Karpas-422 (cell line): ENCODE measurements around the gene MTARC2. TPM values are rescaled to one million over a fixed set of nuclear protein-coding genes. Genes with fewer than 3 reads are reported as not detected.

Experiments
- DNase-seq: peaks from one replicate; pipeline ENCODE4 v3.0.0-alpha.2; 2015
- H2AFZ ChIP-seq: fragments of 200-600 bp; sonication (generic); 2 replicates; pipeline ENCODE4 v1.6.1; 2014; ENCODE audit warnings: antibody characterized with exemption, low read length, mixed read lengths
- H3K27ac ChIP-seq: fragments of 200-600 bp; sonication (generic); 2 replicates; pipeline ENCODE4 v1.5.1; 2014; ENCODE audit warnings: mild to moderate bottlenecking, low read length, moderate library complexity
- H3K27me3 ChIP-seq: fragments of 200-600 bp; sonication (generic); 2 replicates; pipeline ENCODE4 v1.6.1; 2014; ENCODE audit warnings: low read length, mixed read lengths
- H3K36me3 ChIP-seq: fragments of 200-600 bp; sonication (generic); 2 replicates; pipeline ENCODE4 v1.6.1; 2014; ENCODE audit warnings: low read length, mixed read lengths; ENCODE audit not compliant: insufficient read depth
- H3K4me1 ChIP-seq: fragments of 200-600 bp; sonication (generic); 2 replicates; pipeline ENCODE4 v1.6.1; 2014; ENCODE audit warnings: mild to moderate bottlenecking, low read length, mixed read lengths
- H3K4me2 ChIP-seq: fragments of 200-600 bp; sonication (generic); 2 replicates; pipeline ENCODE4 v1.6.1; 2014; ENCODE audit warnings: low read length, low read depth, mild to moderate bottlenecking; ENCODE audit not compliant: poor library complexity, severe bottlenecking
- H3K4me3 ChIP-seq: fragments of 200-600 bp; sonication (generic); 2 replicates; pipeline ENCODE4 v1.5.1; 2014; ENCODE audit warnings: mild to moderate bottlenecking, antibody characterized with exemption, low read length, mixed read lengths
- H3K79me2 ChIP-seq: fragments of 200-600 bp; sonication (generic); 2 replicates; pipeline ENCODE4 v1.6.1; 2014; ENCODE audit warnings: mild to moderate bottlenecking, low read length, mixed read lengths
- H3K9ac ChIP-seq: fragments of 200-600 bp; sonication (generic); 2 replicates; pipeline ENCODE4 v1.6.0; 2014; ENCODE audit warnings: low read length
- H3K9me2 ChIP-seq: fragments of 200-600 bp; sonication (generic), shearing (Covaris generic); replicated peaks from 2 replicates; pipeline ENCODE4 v1.6.0; 2014; ENCODE audit warnings: mild to moderate bottlenecking, low read length, moderate library complexity; ENCODE audit not compliant: insufficient read depth
- H3K9me3 ChIP-seq: fragments of 300-700, 200-600 bp; sonication (generic); 2 replicates; pipeline ENCODE4 v1.6.1; 2014; ENCODE audit warnings: low read length, mixed read lengths
- H4K20me1 ChIP-seq: fragments of 200-600 bp; sonication (generic); 2 replicates; pipeline ENCODE4 v1.6.1; 2014; ENCODE audit warnings: mild to moderate bottlenecking, antibody characterized with exemption, low read length, low read depth; ENCODE audit not compliant: insufficient read depth
- total RNA-seq: library from RNA; depleted of rRNA; stranded (reverse); fragments of >200 nt; shearing (Covaris generic); gene quantifications from 2 replicates; pipeline ENCODE4 v1.2.3, GENCODE V29; 2014; ENCODE audit warnings: low replicate concordance; rRNA removed

MTARC2 gene
- total RNA-seq: 0.48 TPM in 1 of 2 replicates, not detected in the other

- Histone ChIP-seq H3K9me3 (no peaks in the 10 kb centered on the region), H3K4me1 (no peaks in the 10 kb centered on the region), H3K9ac (no peak within 1 kb of the TSS), H3K4me2 (no peak within 1 kb of the TSS), H3K27me3 (no peaks in the 10 kb centered on the region), H3K9me2 (no peaks in the 10 kb centered on the region), H3K36me3 (no peaks in the 10 kb centered on the region), H4K20me1 (no peaks in the 10 kb centered on the region), H3K27ac (no peak within 1 kb of the TSS), H3K4me3 (no peak within 1 kb of the TSS), H3K79me2 (no peaks in the 10 kb centered on the region), H2AFZ (no peak within 1 kb of the TSS)
- no peak for DNase-seq
Observed at GRCh38 chr1:220748089-220748934, at the start of gene MTARC2. Gene MTARC2 (plus strand): TSS chr1:220748322. CDS start chr1:220748532, 210 bp downstream.

GRCh38 chr1:220698607-220699016, 49.5 kb upstream of the MTARC2 start:
- DNase-seq: no peak
- peak overlapping the region; percentile 96; the same call in 1 of the 2 replicates for H3K27ac ChIP-seq

GRCh38 chr1:220699044-220699443, 49.1 kb upstream of the MTARC2 start:
- peak overlapping the region; percentile 96; the same call in 1 of the 2 replicates for H3K27ac ChIP-seq
- H3K36me3 ChIP-seq: no peaks in the 10 kb centered on the region
- no peak overlapping the region for H2AFZ ChIP-seq
- DNase-seq: no peak
- no peaks in the 10 kb centered on the region for H3K79me2 ChIP-seq
- no peaks in the 10 kb centered on the region for H3K9me2 ChIP-seq
- no peak overlapping the region for H3K4me3 ChIP-seq
- H3K9ac ChIP-seq: peak overlapping the region; percentile 48
- H3K9me3 ChIP-seq: no peaks in the 10 kb centered on the region
- H3K4me2 ChIP-seq: no peak overlapping the region
- no peaks in the 10 kb centered on the region for H4K20me1 ChIP-seq
- H3K27me3 ChIP-seq: no peaks in the 10 kb centered on the region
- H3K4me1 ChIP-seq: peaks cover 74% of the 10 kb centered on the region

More at GRCh38 chr1:220698607-220699016, 49.5 kb upstream of the MTARC2 start:
- Histone ChIP-seq H3K4me3 (no peak overlapping the region), H2AFZ (no peak overlapping the region), H4K20me1 (no peaks in the 10 kb centered on the region), H3K4me1 (peaks cover 70% of the 10 kb centered on the region), H3K27me3 (no peaks in the 10 kb centered on the region), H3K9me2 (no peaks in the 10 kb centered on the region), H3K9ac (peak overlapping the region; percentile 48; the same call in 1 of the 2 replicates), H3K4me2 (no peak overlapping the region), H3K36me3 (no peaks in the 10 kb centered on the region), H3K79me2 (no peaks in the 10 kb centered on the region), H3K9me3 (no peaks in the 10 kb centered on the region)

GRCh38 chr1:220700556-220701179, 47.5 kb upstream of the MTARC2 start:
- H3K36me3 ChIP-seq: no peaks in the 10 kb centered on the region
- no peak overlapping the region for H2AFZ ChIP-seq
- H3K9me2 ChIP-seq: no peaks in the 10 kb centered on the region
- H3K79me2 ChIP-seq: no peaks in the 10 kb centered on the region
- H3K27ac ChIP-seq: peak overlapping the region; percentile 96
- H3K27me3 ChIP-seq: no peaks in the 10 kb centered on the region
- H3K9me3 ChIP-seq: no peaks in the 10 kb centered on the region
- DNase-seq: peak; percentile 65
- peak overlapping the region; percentile 64 for H3K4me2 ChIP-seq
- peaks cover 87% of the 10 kb centered on the region for H3K4me1 ChIP-seq
- no peak overlapping the region for H3K4me3 ChIP-seq
- H3K9ac ChIP-seq: peak overlapping the region; percentile 59
- H4K20me1 ChIP-seq: no peaks in the 10 kb centered on the region

- Histone ChIP-seq H3K9me3 (no peaks in the 10 kb centered on the region), H3K9me2 (no peaks in the 10 kb centered on the region), H3K27ac (peak overlapping the region; percentile 96), H2AFZ (no peak overlapping the region), H3K4me2 (peak overlapping the region; percentile 64), H3K27me3 (no peaks in the 10 kb centered on the region), H3K9ac (peak overlapping the region; percentile 59), H3K79me2 (no peaks in the 10 kb centered on the region), H3K4me3 (peak overlapping the region; percentile 4; the same call in 1 of the 2 replicates), H4K20me1 (no peaks in the 10 kb centered on the region), H3K4me1 (peaks cover 97% of the 10 kb centered on the region), H3K36me3 (no peaks in the 10 kb centered on the region)
- DNase-seq: peak; percentile 85
Observed at GRCh38 chr1:220701974-220702373, 46.1 kb upstream of the MTARC2 start.

GRCh38 chr1:220702733-220703270, 45.3 kb upstream of the MTARC2 start:
- Histone ChIP-seq H2AFZ (no peak overlapping the region), H3K27ac (peak overlapping the region; percentile 96), H3K36me3 (no peaks in the 10 kb centered on the region), H3K9ac (peak overlapping the region; percentile 78), H3K4me1 (peaks cover 97% of the 10 kb centered on the region), H4K20me1 (no peaks in the 10 kb centered on the region), H3K27me3 (no peaks in the 10 kb centered on the region), H3K4me3 (peak overlapping the region; percentile 38; the same call in 1 of the 2 replicates), H3K9me2 (no peaks in the 10 kb centered on the region), H3K4me2 (peak overlapping the region; percentile 64), H3K79me2 (no peaks in the 10 kb centered on the region), H3K9me3 (no peaks in the 10 kb centered on the region)
- peak; percentile 95 for DNase-seq

GRCh38 chr1:220703305-220703704, 44.8 kb upstream of the MTARC2 start:
- H3K27me3 ChIP-seq: no peaks in the 10 kb centered on the region
- H3K36me3 ChIP-seq: no peaks in the 10 kb centered on the region
- peak overlapping the region; percentile 38; the same call in 1 of the 2 replicates for H3K4me3 ChIP-seq
- no peak overlapping the region for H2AFZ ChIP-seq
- peaks cover 97% of the 10 kb centered on the region for H3K4me1 ChIP-seq
- no peaks in the 10 kb centered on the region for H3K9me2 ChIP-seq
- peak overlapping the region; percentile 64 for H3K4me2 ChIP-seq
- no peaks in the 10 kb centered on the region for H3K9me3 ChIP-seq
- peak; percentile 79 for DNase-seq
- no peaks in the 10 kb centered on the region for H4K20me1 ChIP-seq
- peak overlapping the region; percentile 96 for H3K27ac ChIP-seq
- no peaks in the 10 kb centered on the region for H3K79me2 ChIP-seq
- H3K9ac ChIP-seq: peak overlapping the region; percentile 78

- peak overlapping the region; percentile 96 for H3K27ac ChIP-seq
- no peaks in the 10 kb centered on the region for H3K9me2 ChIP-seq
- no peaks in the 10 kb centered on the region for H3K9me3 ChIP-seq
- H3K79me2 ChIP-seq: no peaks in the 10 kb centered on the region
- no peak for DNase-seq
- no peaks in the 10 kb centered on the region for H3K36me3 ChIP-seq
- no peaks in the 10 kb centered on the region for H3K27me3 ChIP-seq
- peak overlapping the region; percentile 61 for H3K9ac ChIP-seq
- H3K4me1 ChIP-seq: peaks cover 97% of the 10 kb centered on the region
- no peaks in the 10 kb centered on the region for H4K20me1 ChIP-seq
- H3K4me3 ChIP-seq: no peak overlapping the region
- H2AFZ ChIP-seq: 0 out of 2 replicates have a peak overlapping the region, but pooled peaks have one; percentile 14
- H3K4me2 ChIP-seq: peak overlapping the region; percentile 50
Observed at GRCh38 chr1:220705782-220706181, 42.3 kb upstream of the MTARC2 start.
